SK-N-SH treated with all-trans-retinoic acid at 6 μM for 48 hours (cell line): ENCODE data around the gene METTL22.

Experiments used
- ATAC-seq: fragments of 200-7000 bp; cut with Tn5 transposase; 3 replicates; pipeline ENCODE4 v1.9.1; 2020; ENCODE audit warnings: mild to moderate bottlenecking, moderate library complexity
- CREB5 ChIP-seq: fragments of 250-450 bp; sonication (Bioruptor Pico); IDR thresholded peaks from 2 replicates; pipeline ENCODE4 v1.5.1; 2020; ENCODE audit warnings: low read depth, mild to moderate bottlenecking, moderate library complexity
- CSDC2 ChIP-seq: fragments of 250-450 bp; sonication (Bioruptor Pico); IDR thresholded peaks from 2 replicates; pipeline ENCODE4 v1.5.0; 2020; ENCODE audit warnings: mild to moderate bottlenecking, moderate library complexity
- CSRNP3 ChIP-seq: fragments of 250-450 bp; sonication (Bioruptor Pico); IDR thresholded peaks from 2 replicates; pipeline ENCODE4 v1.5.1; 2021; ENCODE audit warnings: mild to moderate bottlenecking, moderate library complexity
- ESRRG ChIP-seq: fragments of 250-450 bp; sonication (Bioruptor Pico); IDR thresholded peaks from 2 replicates; pipeline ENCODE4 v1.6.1; 2021; ENCODE audit warnings: mild to moderate bottlenecking
- ISL1 ChIP-seq: fragments of 250-450 bp; sonication (Bioruptor Pico); IDR thresholded peaks from 2 replicates; pipeline ENCODE4 v2.1.2; 2022; ENCODE audit warnings: mild to moderate bottlenecking, moderate library complexity
- OSR1 ChIP-seq: fragments of 250-450 bp; sonication (Bioruptor Pico); IDR thresholded peaks from 2 replicates; pipeline ENCODE4 v1.8.0; 2022; ENCODE audit warnings: moderate library complexity, mild to moderate bottlenecking, inconsistent platforms
- PATZ1 ChIP-seq: fragments of 250-450 bp; sonication (Bioruptor Pico); IDR thresholded peaks from 2 replicates; pipeline ENCODE4 v1.8.0; 2020; ENCODE audit warnings: mild to moderate bottlenecking, moderate library complexity, borderline replicate concordance
- POU6F1 ChIP-seq: fragments of 250-450 bp; sonication (Bioruptor Pico); IDR thresholded peaks from 2 replicates; pipeline ENCODE4 v1.8.0; 2021; ENCODE audit warnings: low read depth, mild to moderate bottlenecking, moderate library complexity, borderline replicate concordance
- PPARA ChIP-seq: fragments of 250-450 bp; sonication (Bioruptor Pico); IDR thresholded peaks from 2 replicates; pipeline ENCODE4 v1.5.0; 2020; ENCODE audit warnings: mild to moderate bottlenecking, borderline replicate concordance
- RARB ChIP-seq: fragments of 250-450 bp; sonication (Bioruptor Pico); IDR thresholded peaks from 2 replicates; pipeline ENCODE4 v1.8.0; 2021; ENCODE audit warnings: mild to moderate bottlenecking, moderate library complexity
- TCF4 ChIP-seq: fragments of 250-450 bp; sonication (Bioruptor Pico); IDR thresholded peaks from 2 replicates; pipeline ENCODE4 v1.8.0; 2021; ENCODE audit warnings: mild to moderate bottlenecking, moderate library complexity, borderline replicate concordance
- TOX ChIP-seq: fragments of 250-450 bp; sonication (Bioruptor Pico); IDR thresholded peaks from 2 replicates; pipeline ENCODE4 v1.8.0; 2021; ENCODE audit warnings: mild to moderate bottlenecking, moderate library complexity, borderline replicate concordance
- TSHZ2 ChIP-seq: fragments of 250-450 bp; sonication (Bioruptor Pico); IDR thresholded peaks from 2 replicates; pipeline ENCODE4 v1.5.0; 2020; ENCODE audit warnings: mild to moderate bottlenecking, moderate library complexity
- ZC3H10 ChIP-seq: fragments of 250-450 bp; sonication (Bioruptor Pico); IDR thresholded peaks from 2 replicates; pipeline ENCODE4 v1.5.1; 2021; ENCODE audit warnings: mild to moderate bottlenecking, moderate library complexity
- ZFP3 ChIP-seq: fragments of 250-450 bp; sonication (Bioruptor Pico); IDR thresholded peaks from 2 replicates; pipeline ENCODE4 v1.5.0; 2020; ENCODE audit warnings: mild to moderate bottlenecking, moderate library complexity
- ZFP30 ChIP-seq: fragments of 450-650 bp; formaldehyde crosslinking; IDR thresholded peaks from 2 replicates; pipeline ENCODE4 v1.5.0; 2022; ENCODE audit warnings: mild to moderate bottlenecking, moderate library complexity
- ZNF565 ChIP-seq: fragments of 450-650 bp; formaldehyde crosslinking; conservative IDR thresholded peaks from 2 replicates; pipeline ENCODE4 v1.5.0; 2020; ENCODE audit warnings: low read depth, mild to moderate bottlenecking, moderate library complexity
- ZNF70 ChIP-seq: fragments of 450-650 bp; formaldehyde crosslinking; IDR thresholded peaks from 2 replicates; pipeline ENCODE4 v1.5.0; 2020; ENCODE audit warnings: mild to moderate bottlenecking, moderate library complexity
- ZNF8 ChIP-seq: fragments of 450-650 bp; formaldehyde crosslinking; IDR thresholded peaks from 2 replicates; pipeline ENCODE4 v1.5.0; 2020; ENCODE audit warnings: mild to moderate bottlenecking, moderate library complexity

Gene METTL22

GRCh38 chr16:8668113-8668512 lies 46.6 kb downstream of the METTL22 start:
- no peak for ATAC-seq
- TF ChIP-seq TCF4 (CRISPR knock-in tag) (no peak), ISL1 (CRISPR knock-in tag) (no peak), ZFP3 (CRISPR knock-in tag) (no peak)

- ATAC-seq: no peak
- no peak for TF ChIP-seq PPARA
- no peak for TF ChIP-seq ZNF70 (CRISPR knock-in tag)
- no peak for TF ChIP-seq ZC3H10 (CRISPR knock-in tag)
- TF ChIP-seq POU6F1: no peak
- no peak for TF ChIP-seq CSDC2 (CRISPR knock-in tag)
- TF ChIP-seq CREB5 (CRISPR knock-in tag): no peak
Measured at GRCh38 chr16:8669481-8669880, 48.0 kb downstream of the METTL22 start.

GRCh38 chr16:8670014-8670560 lies 48.6 kb downstream of the METTL22 start:
- ATAC-seq: no peak
- no peak for TF ChIP-seq TCF4 (CRISPR knock-in tag)
- TF ChIP-seq OSR1 (CRISPR knock-in tag): no peak
- TF ChIP-seq ZNF70 (CRISPR knock-in tag): no peak

- TF ChIP-seq ESRRG (CRISPR knock-in tag) (no peak), TOX (no peak), CSRNP3 (no peak), ZNF70 (CRISPR knock-in tag) (no peak), ZNF565 (no peak), PATZ1 (CRISPR knock-in tag) (no peak), ZNF8 (CRISPR knock-in tag) (no peak), TSHZ2 (CRISPR knock-in tag) (no peak), CREB5 (CRISPR knock-in tag) (no peak), PPARA (no peak), ZFP30 (CRISPR knock-in tag) (no peak), ZFP3 (CRISPR knock-in tag) (no peak), RARB (no peak)
- peak; percentile 69 for ATAC-seq
Measured at GRCh38 chr16:8673611-8674412, 52.3 kb downstream of the METTL22 start.
